Astrocyte of the cerebellum (primary cell): ENCODE data around the gene FOXE1.

Experiments used
- DNase-seq: peaks from one replicate; pipeline ENCODE4 v3.0.0-alpha.2; 2011; ENCODE audit warnings: low read depth
- H3K4me3 ChIP-seq: 2 replicates; pipeline ENCODE4 v1.5.1; 2011; ENCODE audit warnings: mild to moderate bottlenecking, low read depth, low read length, moderate library complexity
- CTCF ChIP-seq: IDR thresholded peaks from 2 replicates; pipeline ENCODE4 v1.5.1; 2012; ENCODE audit warnings: low read length, low read depth, moderate library complexity, mild to moderate bottlenecking; ENCODE audit errors: missing control alignments
- in situ Hi-C: cut with HindIII; loops from 2 replicates; pipeline ENCODE4 v1.10.0; 2017; ENCODE audit warnings: low sequenced_read_pairs

The FOXE1 gene

GRCh38 chr9:97868859-97869258, 15.8 kb downstream of the FOXE1 start:
- TF ChIP-seq CTCF = no peak
- H3K4me3 ChIP-seq = no peak overlapping the region
- no peak for DNase-seq
- in situ Hi-C loops = no loop called here

GRCh38 chr9:97873425-97873824, 20.4 kb downstream of the FOXE1 start:
- H3K4me3 ChIP-seq = no peak overlapping the region
- in situ Hi-C loops = no loop called here
- no peak for TF ChIP-seq CTCF
- no peak for DNase-seq

- TF ChIP-seq CTCF = no peak
- in situ Hi-C loops = no loop called here
- no peak overlapping the region for H3K4me3 ChIP-seq
- DNase-seq = no peak
Observed at GRCh38 chr9:97873882-97874281, 20.9 kb downstream of the FOXE1 start.

GRCh38 chr9:97874624-97875023, 21.6 kb downstream of the FOXE1 start:
- TF ChIP-seq CTCF = no peak
- in situ Hi-C loops = no loop called here
- no peak overlapping the region for H3K4me3 ChIP-seq
- no peak for DNase-seq

GRCh38 chr9:97875111-97875510, 22.1 kb downstream of the FOXE1 start:
- TF ChIP-seq CTCF = no peak
- no peak for DNase-seq
- H3K4me3 ChIP-seq = no peak overlapping the region
- in situ Hi-C loops = no loop called here

- no peak for DNase-seq
- no peak for TF ChIP-seq CTCF
- in situ Hi-C loops = no loop called here
- no peak overlapping the region for H3K4me3 ChIP-seq
Observed at GRCh38 chr9:97876061-97876460, 23.0 kb downstream of the FOXE1 start.

GRCh38 chr9:97880336-97880735, 27.3 kb downstream of the FOXE1 start:
- DNase-seq = no peak
- in situ Hi-C loops = no loop called here

More at GRCh38 chr9:97880336-97880735, 27.3 kb downstream of the FOXE1 start:
- TF ChIP-seq CTCF = no peak
- no peak overlapping the region for H3K4me3 ChIP-seq
